Myometrial cell (primary cell): ENCODE data around the gene CHST13. TPM values are rescaled to one million over a fixed set of nuclear protein-coding genes. Genes with fewer than 3 reads are reported as not detected.

Experiments used
- total RNA-seq: library from RNA; depleted of rRNA; stranded (reverse); fragments of >200 nt; gene quantifications from 2 replicates; pipeline ENCODE4 v1.2.3, GENCODE V29; 2015

CHST13 gene
- total RNA-seq = not detected in 2 replicates

GRCh38 chr3:126523745-126524428 is at the start of gene CHST13:
TSS of gene CHST13 (plus strand) at chr3:126524155. CDS start at chr3:126524333, 178 bp downstream.

GRCh38 chr3:126475413-126476114 is 48.4 kb upstream of the CHST13 start, which contains the start of gene ZXDC:
TSS of gene ZXDC (minus strand) at chr3:126475891. CDS start at chr3:126475865, 26 bp downstream.

GRCh38 chr3:126517291-126517951 is 6.5 kb upstream of the CHST13 start, which contains the start of gene UROC1:
TSS of gene UROC1 (minus strand) at chr3:126517773. CDS start at chr3:126517719, 54 bp downstream.

GRCh38 chr3:126558336-126559071 is 34.5 kb downstream of the CHST13 start, which contains the start of gene C3orf22:
TSS of gene C3orf22 (minus strand) at chr3:126558932. CDS start at chr3:126553390, 5,542 bp downstream.

Other genes with a start within 250 kb of the CHST13 start
- gene KLF15, start 166.7 kb upstream of the CHST13 start, total RNA-seq = 4.6 and 7.1 TPM in 2 replicates
- gene CFAP100, start 129.2 kb upstream of the CHST13 start, total RNA-seq = not detected in 2 replicates
- 9.2 and 9.8 TPM in 2 replicates for gene ZXDC, start 48.3 kb upstream of the CHST13 start, total RNA-seq
- not detected in 2 replicates for gene UROC1, start 6.4 kb upstream of the CHST13 start, total RNA-seq
- gene C3orf22, start 34.8 kb downstream of the CHST13 start, total RNA-seq = not detected in 2 replicates
- gene TXNRD3, start 131.0 kb downstream of the CHST13 start, total RNA-seq = 10.4 and 11.7 TPM in 2 replicates
- 18.6 and 20.8 TPM in 2 replicates for gene CHCHD6, start 180.1 kb downstream of the CHST13 start, total RNA-seq